HepG2 (cell line): ENCODE measurements around the gene PDE3B. TPM values are rescaled to one million over a fixed set of nuclear protein-coding genes. Genes with fewer than 3 reads are reported as not detected.

ENCODE experiments used
- DNMT1 ChIP-seq: sonication (generic); formaldehyde crosslinking; IDR thresholded peaks from 2 replicates; pipeline ENCODE4 v1.5.1; 2020; ENCODE audit warnings: mild to moderate bottlenecking, missing genetic modification reagents
- DPF2 ChIP-seq: sonication (generic); formaldehyde crosslinking; IDR thresholded peaks from 2 replicates; pipeline ENCODE4 v1.4.0; 2020; ENCODE audit warnings: mild to moderate bottlenecking, low read depth, missing genetic modification reagents, borderline replicate concordance
- E2F5 ChIP-seq: sonication (generic); formaldehyde crosslinking; conservative IDR thresholded peaks from 2 replicates; pipeline ENCODE4 v1.4.0; 2020; ENCODE audit warnings: missing genetic modification reagents
- FOXP4 ChIP-seq: sonication (generic); formaldehyde crosslinking; IDR thresholded peaks from 2 replicates; pipeline ENCODE4 v1.4.0; 2020; ENCODE audit warnings: missing genetic modification reagents
- GATAD2A ChIP-seq: IDR thresholded peaks from 2 replicates; pipeline ENCODE4 v1.6.1; 2016
- HIVEP1 ChIP-seq: sonication (generic); formaldehyde crosslinking; IDR thresholded peaks from 2 replicates; pipeline ENCODE4 v1.4.0; 2020; ENCODE audit warnings: mild to moderate bottlenecking, missing genetic modification reagents
- KDM6A ChIP-seq: IDR thresholded peaks from 2 replicates; pipeline ENCODE4 v1.6.1; 2016; ENCODE audit warnings: low read depth
- NR2C2 ChIP-seq: sonication (generic); formaldehyde crosslinking; IDR thresholded peaks from 2 replicates; pipeline ENCODE4 v1.4.0; 2020; ENCODE audit warnings: missing genetic modification reagents, mild to moderate bottlenecking, moderate library complexity, borderline replicate concordance
- POGK ChIP-seq: sonication (generic); formaldehyde crosslinking; conservative IDR thresholded peaks from 2 replicates; pipeline ENCODE4 v1.8.0; 2022; ENCODE audit warnings: mild to moderate bottlenecking, moderate library complexity, missing genetic modification reagents
- PRPF4 ChIP-seq: fragments of 200-400 bp; formaldehyde crosslinking; IDR thresholded peaks from 2 replicates; pipeline ENCODE4 v1.6.1; 2016; ENCODE audit warnings: low read length, low read depth; ENCODE audit not compliant: poor library complexity, severe bottlenecking
- THAP9 ChIP-seq: sonication (generic); formaldehyde crosslinking; IDR thresholded peaks from 2 replicates; pipeline ENCODE4; 2020; ENCODE audit warnings: missing genetic modification reagents, mild to moderate bottlenecking, borderline replicate concordance
- TRIM24 ChIP-seq: sonication (generic); formaldehyde crosslinking; IDR thresholded peaks from 2 replicates; pipeline ENCODE4 v1.8.0; 2022; ENCODE audit warnings: mild to moderate bottlenecking, missing genetic modification reagents
- ZGPAT ChIP-seq: IDR thresholded peaks from 2 replicates; pipeline ENCODE4 v1.6.1; 2016; ENCODE audit warnings: mild to moderate bottlenecking
- ZNF256 ChIP-seq: sonication (generic); formaldehyde crosslinking; conservative IDR thresholded peaks from 2 replicates; pipeline ENCODE4 v1.4.0; 2020; ENCODE audit warnings: missing genetic modification reagents
- ZNF335 ChIP-seq: sonication (generic); formaldehyde crosslinking; IDR thresholded peaks from 2 replicates; pipeline ENCODE4 v1.4.0; 2020; ENCODE audit warnings: missing genetic modification reagents
- ZNF33A ChIP-seq: sonication (generic); formaldehyde crosslinking; IDR thresholded peaks from 2 replicates; pipeline ENCODE4 v1.5.1; 2020; ENCODE audit warnings: missing genetic modification reagents, mild to moderate bottlenecking, moderate library complexity, borderline replicate concordance
- ZNF562 ChIP-seq: sonication (generic); formaldehyde crosslinking; IDR thresholded peaks from 2 replicates; pipeline ENCODE4 v1.8.0; 2022; ENCODE audit warnings: missing genetic modification reagents, borderline replicate concordance
- ZNF652 ChIP-seq: IDR thresholded peaks from 2 replicates; pipeline ENCODE4 v1.6.1; 2016; ENCODE audit warnings: low read depth, borderline replicate concordance
- ZNF775 ChIP-seq: sonication (generic); formaldehyde crosslinking; IDR thresholded peaks from 2 replicates; pipeline ENCODE4 v1.4.0; 2020; ENCODE audit warnings: missing genetic modification reagents, mild to moderate bottlenecking, moderate library complexity, borderline replicate concordance
- polyA plus RNA-seq, 8 experiments: library from polyadenylated mRNA; depleted of rRNA in 3 of 8; stranded (reverse) in 7 of 8; unstranded in 1 of 8; fragments of >200 nt; fragmentation: Illumina TruSeq in 4 of 8; extraction: Trizol in 4 of 8; gene quantifications; 2 replicates each; pipeline versions ENCODE4 v1.2.1 to v1.2.3, GENCODE V29; 2011 to 2016; ENCODE audit warnings: low read depth in 4 of 8, missing spikeins in 1 of 8, mixed read lengths in 1 of 8; ENCODE audit not compliant: insufficient read depth in 1 of 8
- total RNA-seq, 5 experiments: library from RNA; depleted of rRNA; stranded (reverse); fragments of >200 nt; fragmentation: Illumina TruSeq; extraction: Trizol; gene quantifications; 2 replicates each; pipeline ENCODE4 v1.2.3, GENCODE V29; 2016; ENCODE audit warnings: low read depth in 1 of 5

PDE3B gene
- total and polyA plus RNA-seq, 2 of the 13 experiments (the other 11 are each of a cell fraction or from before 2014, with no cell fraction given): 14.1 to 26.5 TPM

- TF ChIP-seq THAP9 (CRISPR knock-in tag) (no peak), ZNF652 (CRISPR knock-in tag) (no peak), GATAD2A (no peak), DPF2 (CRISPR knock-in tag) (no peak), TRIM24 (no peak), KDM6A (CRISPR knock-in tag) (no peak), HIVEP1 (no peak; the same call in 1 of the 2 replicates), E2F5 (0 out of 2 replicates have a peak, but pooled peaks have one; percentile 43), DNMT1 (CRISPR knock-in tag) (peak; percentile 24; the same call in 1 of the 2 replicates), ZNF33A (CRISPR knock-in tag) (no peak), FOXP4 (CRISPR knock-in tag) (peak; percentile 7; the same call in 1 of the 2 replicates), ZNF256 (CRISPR knock-in tag) (no peak), ZNF775 (CRISPR knock-in tag) (no peak), ZNF562 (CRISPR knock-in tag) (peak; percentile 90), ZGPAT (CRISPR knock-in tag) (no peak), PRPF4 (no peak), POGK (CRISPR knock-in tag) (no peak; the same call in 1 of the 2 replicates), ZNF335 (CRISPR knock-in tag) (no peak), NR2C2 (CRISPR knock-in tag) (no peak)
These were observed 519 bp upstream of the PDE3B start (continued) for GRCh38 chr11:14642873-14643696.
